EH (cell line): Measurements from ENCODE around the gene CCDC85B.
A peak's percentile ranks its signal among the peaks of the same experiment; 100 is the strongest.
"Not testable (repeated sequence)": the region's sequence is repeated elsewhere in the genome, so short reads cannot be mapped to it uniquely, and the experiment has no call there.

Experiments used
- DNase-seq: peaks from one replicate; pipeline ENCODE4 v3.0.0-alpha.2; 2015; ENCODE audit warnings: low read depth

Gene CCDC85B

GRCh38 chr11:65890324-65891218 lies at the start of gene CCDC85B:
TSS of gene CCDC85B (plus strand) at chr11:65890673. CDS start at chr11:65890784, 111 bp downstream.
- DNase-seq, result peak; percentile 97

- no peak for DNase-seq
Observed at GRCh38 chr11:65842144-65842543, 48.3 kb upstream of the CCDC85B start.

- DNase-seq, result no peak
Observed at GRCh38 chr11:65843811-65844210, 46.7 kb upstream of the CCDC85B start.

DNA sequence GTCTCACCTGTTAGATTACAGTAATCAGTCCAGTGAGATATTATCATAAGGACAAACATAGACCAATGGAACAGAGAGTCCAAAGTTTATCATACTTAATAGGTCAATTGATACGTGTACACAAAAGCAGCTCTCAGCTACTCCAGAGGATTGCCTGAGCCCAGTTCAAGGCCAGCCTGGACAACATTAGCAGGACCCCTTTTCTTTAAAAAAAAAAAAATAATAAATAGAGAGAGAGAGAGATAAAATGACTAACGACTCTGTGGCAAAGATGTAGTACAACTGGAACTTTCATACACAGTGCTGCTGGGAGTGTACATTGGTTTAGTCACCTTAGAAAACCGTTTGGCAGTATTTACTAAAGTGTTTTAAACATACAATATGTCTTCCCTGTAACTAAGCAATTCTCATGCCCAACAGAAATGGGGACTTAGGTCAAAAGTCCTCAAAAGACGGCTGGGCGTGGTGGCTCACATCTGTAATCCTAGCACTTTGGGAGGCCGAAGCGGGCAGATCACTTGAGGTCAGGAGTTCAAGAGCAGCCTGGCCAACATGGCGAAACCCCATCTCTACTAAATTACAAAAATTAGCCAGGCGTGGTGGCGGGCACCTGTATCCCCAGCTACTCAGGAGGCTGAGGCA lies 46.1 kb upstream of the CCDC85B start:
- DNase-seq, result no peak

DNA sequence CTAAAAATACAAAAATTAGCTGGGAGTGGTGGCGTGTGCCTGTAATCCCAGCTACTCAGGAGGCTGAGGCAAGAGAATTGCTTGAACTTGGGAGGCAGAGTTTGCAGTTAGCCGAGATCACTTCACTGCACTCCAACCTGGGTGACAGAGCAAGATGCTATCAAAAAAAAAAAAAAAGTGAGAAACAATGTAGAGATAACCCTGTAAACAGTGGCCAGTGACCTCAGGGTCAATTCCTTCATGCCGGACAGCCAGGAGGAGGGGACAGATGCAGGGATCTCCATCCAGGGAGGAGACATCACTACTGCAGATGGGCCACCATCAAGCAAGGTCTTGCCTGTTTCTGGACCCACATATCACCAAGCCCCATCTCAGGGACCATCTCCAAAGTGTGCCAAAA lies 42.7 kb upstream of the CCDC85B start:
- DNase-seq, result no peak

- DNase-seq, result not testable (repeated sequence)
Observed at GRCh38 chr11:65848693-65849092, 41.8 kb upstream of the CCDC85B start.

GRCh38 chr11:65849366-65849765 lies 41.1 kb upstream of the CCDC85B start:
- DNase-seq, result no peak

GRCh38 chr11:65849771-65850216 lies 40.7 kb upstream of the CCDC85B start:
- DNase-seq, result no peak

DNA sequence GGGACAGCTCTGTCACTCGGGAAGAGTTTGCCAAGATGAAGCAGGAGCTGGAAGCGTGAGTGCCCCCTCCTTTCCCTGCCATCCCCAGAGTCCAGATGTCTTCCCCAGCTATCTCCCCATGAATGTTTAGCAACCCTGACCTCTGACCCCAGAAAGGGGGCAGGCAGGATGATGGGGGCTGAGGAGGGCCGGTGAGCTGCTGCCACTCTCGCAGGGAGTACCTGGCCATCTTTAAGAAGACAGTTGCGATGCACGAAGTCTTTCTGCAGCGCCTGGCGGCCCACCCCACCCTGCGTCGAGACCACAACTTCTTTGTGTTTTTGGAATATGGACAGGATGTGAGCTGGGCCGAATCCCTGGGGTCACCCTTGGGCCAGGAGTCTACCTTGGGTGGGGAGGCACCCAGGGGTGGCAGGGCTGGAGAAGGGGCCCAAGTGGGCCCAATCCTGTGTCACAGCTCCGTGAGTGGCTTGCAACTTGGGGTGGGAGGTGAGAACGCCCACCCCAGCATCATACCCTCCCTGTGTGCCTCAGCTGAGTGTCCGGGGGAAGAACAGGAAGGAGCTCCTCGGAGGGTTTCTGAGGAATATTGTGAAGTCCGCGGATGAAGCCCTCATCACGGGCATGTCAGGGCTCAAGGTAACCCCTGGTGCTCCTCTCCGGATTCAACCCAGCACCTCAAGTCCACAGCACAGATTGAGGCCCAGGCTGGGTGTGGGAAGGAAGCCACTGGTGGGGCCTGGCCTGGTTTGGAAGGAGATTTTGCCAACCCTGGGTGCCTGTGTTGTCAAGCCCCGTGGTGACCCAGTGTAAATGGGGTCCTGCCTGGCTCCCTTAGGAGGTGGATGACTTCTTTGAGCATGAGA lies 40.0 kb upstream of the CCDC85B start:
- DNase-seq, result no peak

DNA sequence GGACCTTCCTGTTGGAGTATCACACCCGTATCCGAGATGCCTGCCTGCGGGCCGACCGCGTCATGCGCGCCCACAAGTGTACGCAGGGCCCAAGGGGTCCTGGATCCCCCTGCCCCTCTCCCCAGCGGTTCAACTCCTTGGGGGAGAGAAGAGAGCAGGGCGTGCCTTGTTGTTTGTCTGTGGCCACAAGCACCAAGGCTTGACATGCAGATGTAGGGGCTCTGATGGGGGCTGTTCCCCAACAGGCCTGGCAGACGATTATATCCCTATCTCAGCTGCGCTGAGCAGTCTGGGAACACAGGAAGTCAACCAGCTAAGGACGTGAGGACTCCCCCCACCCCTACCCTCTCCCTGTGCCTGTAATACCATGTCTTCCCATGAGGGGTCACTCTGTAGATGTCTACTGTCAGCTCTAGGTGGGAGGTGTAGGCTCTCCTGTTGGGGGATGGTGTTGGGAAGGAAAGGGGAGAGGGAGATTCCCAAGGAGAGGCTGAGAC lies 39.3 kb upstream of the CCDC85B start:
- DNase-seq, result peak; percentile 51

GRCh38 chr11:65851811-65852507 lies 38.5 kb upstream of the CCDC85B start:
- no peak for DNase-seq

DNA sequence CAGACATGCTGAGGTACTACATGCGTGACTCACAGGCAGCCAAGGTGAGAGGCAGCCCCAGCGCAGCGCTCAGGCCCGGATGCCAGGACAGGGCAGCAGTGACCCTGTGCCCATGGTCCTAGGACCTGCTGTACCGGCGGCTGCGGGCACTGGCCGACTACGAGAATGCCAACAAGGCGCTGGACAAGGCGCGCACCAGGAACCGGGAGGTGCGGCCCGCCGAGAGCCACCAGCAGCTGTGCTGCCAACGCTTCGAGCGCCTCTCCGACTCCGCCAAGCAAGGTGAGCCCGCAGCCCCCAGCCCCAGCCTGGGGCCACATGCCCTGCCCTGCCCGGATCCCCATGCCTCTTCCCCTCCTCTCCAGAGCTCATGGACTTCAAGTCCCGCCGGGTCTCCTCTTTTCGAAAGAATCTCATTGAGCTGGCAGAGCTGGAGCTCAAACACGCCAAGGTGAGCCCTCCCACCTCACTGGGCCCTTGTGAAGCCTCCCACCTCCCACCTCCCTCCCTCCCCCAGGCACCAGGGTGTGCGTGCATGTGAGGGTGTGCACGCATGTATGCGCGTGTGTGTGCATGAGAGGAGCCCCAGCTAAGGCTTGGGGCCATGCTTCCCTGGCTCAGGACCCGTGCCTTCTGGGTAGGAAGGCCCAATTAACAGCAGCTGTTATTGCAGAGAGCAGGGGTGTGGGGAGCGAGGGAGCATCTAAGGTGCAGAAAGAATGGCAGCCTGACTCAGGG lies 37.8 kb upstream of the CCDC85B start:
- no peak for DNase-seq

DNA sequence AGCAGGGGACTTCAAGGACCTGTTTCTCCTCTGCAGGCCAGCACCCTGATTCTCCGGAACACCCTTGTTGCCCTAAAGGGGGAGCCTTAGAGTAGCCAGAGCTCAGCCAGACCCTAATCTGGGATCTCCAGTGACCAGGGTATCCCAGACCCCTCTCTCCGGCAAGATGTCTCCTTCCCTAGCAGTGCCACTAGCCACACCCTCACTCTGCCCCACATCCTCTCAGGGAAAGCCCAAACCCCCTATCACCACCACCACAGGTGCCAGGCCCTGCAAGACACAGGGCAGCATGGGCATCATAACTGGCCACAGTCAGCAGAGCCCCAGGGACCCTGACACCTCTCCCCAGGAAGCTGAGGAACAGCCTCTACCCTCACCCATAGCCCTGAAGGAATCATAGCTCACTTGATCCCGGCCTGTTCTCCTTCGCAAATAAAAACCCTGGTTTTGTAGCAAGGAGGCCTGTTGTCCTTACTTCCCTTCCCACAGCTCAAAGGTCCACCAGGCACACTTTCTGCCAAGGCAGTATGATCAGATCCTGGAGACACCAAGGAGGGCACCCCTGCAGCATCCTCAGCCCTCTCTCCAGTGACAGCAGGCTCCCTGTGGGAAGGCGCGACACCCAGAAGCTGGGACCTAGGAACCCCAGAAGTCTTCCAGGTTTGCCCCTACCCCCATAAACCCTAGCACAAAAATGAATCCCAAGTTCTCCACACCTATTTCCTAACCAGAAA lies 37.1 kb upstream of the CCDC85B start:
- DNase-seq, result no peak

- no peak for DNase-seq
Observed at GRCh38 chr11:65854161-65854592, 36.3 kb upstream of the CCDC85B start.

DNA sequence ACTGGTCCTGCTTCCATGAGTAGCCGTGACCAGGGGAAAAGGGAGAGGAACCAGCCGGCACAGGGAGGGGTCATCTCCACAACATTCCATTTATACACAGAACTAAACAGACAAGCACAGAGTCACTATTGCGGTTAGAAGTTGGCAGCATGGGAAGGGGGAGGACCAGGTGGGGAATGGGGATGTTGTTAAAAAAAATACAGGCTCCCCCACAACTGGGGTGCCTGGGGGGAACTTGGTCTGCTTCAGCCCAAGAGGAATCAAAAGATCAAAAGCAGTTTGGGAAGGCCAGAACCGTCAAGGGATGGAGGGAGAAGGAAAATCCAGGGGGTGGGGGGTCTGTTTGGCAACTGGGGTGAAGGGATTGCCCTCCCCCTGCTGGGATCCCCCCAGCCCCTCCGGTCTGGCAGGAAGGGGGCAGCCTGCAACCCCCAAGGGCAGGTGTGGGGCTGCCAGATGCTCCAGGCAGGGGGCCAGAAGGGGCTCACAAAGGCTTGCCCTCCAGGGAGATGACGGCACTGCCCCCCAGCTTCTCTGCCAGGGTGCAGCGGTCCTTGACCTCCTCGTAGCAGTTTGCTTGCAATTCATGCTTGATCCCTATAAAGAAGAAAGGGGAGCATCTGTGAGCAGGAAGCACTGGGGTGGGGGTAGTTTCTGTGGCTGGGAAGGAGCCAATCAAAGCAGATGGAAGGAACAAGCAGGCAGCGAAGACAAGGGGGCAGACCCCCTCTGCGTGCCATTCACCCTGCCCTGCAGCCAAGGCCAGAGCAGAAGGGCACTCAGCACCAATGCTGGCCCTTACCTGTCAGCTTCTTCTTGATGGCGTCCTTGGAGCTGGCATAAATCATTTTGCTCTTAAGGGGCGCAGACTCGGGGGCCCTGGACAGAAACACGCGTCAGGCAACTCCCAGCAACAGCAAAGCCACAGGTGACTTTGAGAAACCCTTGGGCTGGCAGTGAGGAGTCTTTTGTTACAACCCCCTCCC lies 35.3 kb upstream of the CCDC85B start:
- no peak for DNase-seq

- DNase-seq, result no peak
Observed at GRCh38 chr11:65855927-65856363, 34.5 kb upstream of the CCDC85B start.

GRCh38 chr11:65856689-65857499 lies 33.6 kb upstream of the CCDC85B start:
- peak; percentile 78 for DNase-seq

DNA sequence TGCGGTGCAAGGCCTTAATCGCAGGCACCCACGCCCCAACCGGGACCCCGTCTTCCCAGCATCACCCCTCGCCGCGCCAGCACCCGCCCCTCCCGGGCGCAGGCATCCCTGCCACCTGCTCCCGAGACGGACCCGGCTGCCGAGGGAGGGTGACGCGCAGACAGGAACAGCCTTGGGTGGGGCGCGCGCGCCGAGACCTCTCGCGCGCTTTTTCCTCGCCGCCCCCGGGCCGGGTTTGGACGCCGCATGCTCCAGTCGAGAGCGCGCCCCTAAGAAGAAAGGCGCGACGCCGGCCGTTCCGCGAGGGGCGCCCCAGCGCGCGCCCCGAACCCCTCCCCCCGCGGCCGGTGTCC lies 33.0 kb upstream of the CCDC85B start:
- no peak for DNase-seq
